IMR-90 (cell line): ENCODE measurements around the gene LCE2A. TPM values are rescaled to one million over a fixed set of nuclear protein-coding genes. Genes with fewer than 3 reads are reported as not detected.

Experiments
- ATAC-seq: fragments of 200-7000 bp; cut with Tn5 transposase; 2 replicates; pipeline ENCODE4 v1.9.1; 2020; ENCODE audit warnings: low read depth, mild to moderate bottlenecking, moderate library complexity
- BruUV-seq: library from RNA; stranded (reverse); fragments of 400-500 nt; replicated peaks from 2 replicates; lab custom pipeline; 2021; lab: Mats Ljungman, UMichigan
- CTCF ChIA-PET: fragments of 300-600 bp; formaldehyde crosslinking; extraction: SDS; loops from one replicate; lab custom pipeline; 2021; ENCODE audit warnings: antibody characterized with exemption; lab: Yijun Ruan, JAX
- POLR2A ChIA-PET: fragments of 300-600 bp; sonication (Branson Sonifier 250); formaldehyde crosslinking; loops from one replicate; lab custom pipeline; 2022; ENCODE audit warnings: antibody characterized with exemption; ENCODE audit not compliant: unreplicated experiment; lab: Charles Lee
- DNase-seq: peaks from one replicate; pipeline ENCODE4 v3.0.0; 2013
- H2AFZ ChIP-seq: replicated peaks from 2 replicates; pipeline ENCODE3; 2013; ENCODE audit warnings: low read length, mild to moderate bottlenecking; ENCODE audit not compliant: poor library complexity
- H2AK5ac ChIP-seq: 2 replicates; pipeline ENCODE4 v1.6.1; 2013; ENCODE audit warnings: low read depth, low read length, inconsistent platforms
- H2AK9ac ChIP-seq: replicated peaks from 2 replicates; pipeline ENCODE3; 2013; ENCODE audit warnings: mild to moderate bottlenecking, low read depth, low read length, moderate library complexity; ENCODE audit not compliant: poor library complexity
- H2BK120ac ChIP-seq: 2 replicates; pipeline ENCODE4 v1.6.1; 2013; ENCODE audit warnings: low read depth, low read length, inconsistent platforms
- H2BK15ac ChIP-seq: 3 replicates; pipeline ENCODE4 v1.6.1; 2013; ENCODE audit warnings: low read depth, low read length, inconsistent platforms
- H2BK20ac ChIP-seq: 2 replicates; pipeline ENCODE4 v1.6.1; 2013; ENCODE audit warnings: low read depth, mild to moderate bottlenecking, inconsistent platforms, low read length, moderate library complexity
- H2BK5ac ChIP-seq: 2 replicates; pipeline ENCODE4 v1.6.1; 2013; ENCODE audit warnings: mild to moderate bottlenecking, low read depth, low read length, inconsistent platforms; ENCODE audit not compliant: poor library complexity, severe bottlenecking
- H3K14ac ChIP-seq: replicated peaks from 2 replicates; pipeline ENCODE4 v1.6.1; 2013; ENCODE audit warnings: low read depth, low read length, inconsistent platforms
- H3K18ac ChIP-seq: 2 replicates; pipeline ENCODE4 v1.6.1; 2013; ENCODE audit warnings: low read depth, low read length, control low read depth
- H3K23ac ChIP-seq: 2 replicates; pipeline ENCODE4 v1.6.1; 2013; ENCODE audit warnings: low read depth, low read length, inconsistent platforms
- H3K27ac ChIP-seq: 2 replicates; pipeline ENCODE4 v1.5.1; 2013; ENCODE audit warnings: mild to moderate bottlenecking, control low read depth, low read length; ENCODE audit not compliant: insufficient read depth
- H3K27me3 ChIP-seq: 2 replicates; pipeline ENCODE4 v1.6.1; 2013; ENCODE audit warnings: low read length; ENCODE audit not compliant: control insufficient read depth, insufficient read depth
- H3K36me3 ChIP-seq: 2 replicates; pipeline ENCODE4 v1.6.1; 2013; ENCODE audit warnings: low read length, mixed read lengths; ENCODE audit not compliant: control insufficient read depth, insufficient read depth
- H3K4ac ChIP-seq: 2 replicates; pipeline ENCODE4 v1.6.1; 2013; ENCODE audit warnings: low read depth, low read length, inconsistent platforms
- H3K4me1 ChIP-seq: 2 replicates; pipeline ENCODE4 v1.6.1; 2013; ENCODE audit warnings: low read length, mixed read lengths; ENCODE audit not compliant: control insufficient read depth, insufficient read depth
- H3K4me2 ChIP-seq: 2 replicates; pipeline ENCODE4 v1.6.1; 2013; ENCODE audit warnings: low read depth, mild to moderate bottlenecking, control low read depth, low read length, moderate library complexity
- H3K4me3 ChIP-seq: 2 replicates; pipeline ENCODE4 v1.5.1; 2013; ENCODE audit warnings: low read depth, mild to moderate bottlenecking, control low read depth, low read length, moderate library complexity; ENCODE audit not compliant: insufficient read depth
- H3K56ac ChIP-seq: 2 replicates; pipeline ENCODE4 v1.6.1; 2013; ENCODE audit warnings: low read length, inconsistent platforms; ENCODE audit not compliant: insufficient read depth; ENCODE audit errors: extremely low read depth
- H3K79me1 ChIP-seq, 2 experiments: 2 replicates each; pipeline ENCODE4 v1.6.1; 2013; ENCODE audit warnings: low read length in 2 of 2, inconsistent platforms in 1 of 2, low read depth in 1 of 2
- H3K9ac ChIP-seq: 2 replicates; pipeline ENCODE4 v1.6.1; 2013; ENCODE audit warnings: low read depth, low read length, control low read depth
- H3K9me1 ChIP-seq: 2 replicates; pipeline ENCODE4 v1.6.1; 2013; ENCODE audit warnings: low read length, inconsistent platforms; ENCODE audit not compliant: insufficient read depth
- H3K9me3 ChIP-seq: 2 replicates; pipeline ENCODE4 v1.6.1; 2013; ENCODE audit warnings: low read length; ENCODE audit not compliant: control insufficient read depth, insufficient read depth
- H4K20me1 ChIP-seq: 2 replicates; pipeline ENCODE4 v1.6.1; 2013; ENCODE audit warnings: low read length, inconsistent platforms; ENCODE audit not compliant: insufficient read depth
- H4K5ac ChIP-seq: 2 replicates; pipeline ENCODE4 v1.6.1; 2013; ENCODE audit warnings: mild to moderate bottlenecking, low read depth, low read length, control low read depth
- H4K8ac ChIP-seq, 2 experiments: 2 replicates each; pipeline ENCODE4 v1.6.1; 2013; ENCODE audit warnings: low read depth in 2 of 2, low read length in 2 of 2, control low read depth in 1 of 2, inconsistent platforms in 1 of 2
- H4K91ac ChIP-seq: 2 replicates; pipeline ENCODE4 v1.6.1; 2013; ENCODE audit warnings: low read depth, low read length, inconsistent platforms; ENCODE audit not compliant: insufficient read depth
- BHLHE40 ChIP-seq: fragments of 150-350 bp; IDR thresholded peaks from 2 replicates; pipeline ENCODE4 v1.6.1; 2016; ENCODE audit warnings: mild to moderate bottlenecking, low read depth, low read length
- CHD1 ChIP-seq: IDR thresholded peaks from 2 replicates; pipeline ENCODE4 v1.6.1; 2012; ENCODE audit warnings: low read depth, low read length, improper control_type of control experiment
- MAZ ChIP-seq: IDR thresholded peaks from 2 replicates; pipeline ENCODE4 v1.6.1; 2012; ENCODE audit warnings: low read depth, mild to moderate bottlenecking, low read length, improper control_type of control experiment, moderate library complexity, borderline replicate concordance
- MXI1 ChIP-seq: IDR thresholded peaks from 2 replicates; pipeline ENCODE4 v1.6.1; 2012; ENCODE audit warnings: low read depth, mild to moderate bottlenecking, low read length, moderate library complexity, borderline replicate concordance
- RFX5 ChIP-seq: IDR thresholded peaks from 2 replicates; pipeline ENCODE4 v1.8.0; 2012; ENCODE audit warnings: low read depth, mild to moderate bottlenecking, low read length, moderate library complexity
- WGBS, 2 experiments: methylation state at CpG; one replicate each; pipeline versions ENCODE4 v1.1.5 to v1.1.7; 2013; ENCODE audit warnings: missing lambda C conversion rate in 2 of 2; ENCODE audit not compliant: insufficient read length in 1 of 2; ENCODE audit errors: extremely low coverage in 2 of 2; 5-methylcytosine and 5-hydroxymethylcytosine counted together
- dilution Hi-C: fragments of 300-500 bp; cut with HindIII; formaldehyde crosslinking; loops from one replicate; pipeline ENCODE4 v1.14.3; 2018; ENCODE audit warnings: low sequenced_read_pairs; ENCODE audit not compliant: unreplicated experiment
- in situ Hi-C: fragments of 300-500 bp; cut with MboI; formaldehyde crosslinking; loops from 3 replicates; pipeline ENCODE4 v1.14.3; 2019; ENCODE audit warnings: low sequenced_read_pairs, inconsistent platforms, mixed read lengths
- intact Hi-C: fragments of 100-400 bp; cut with micrococcal nuclease; formaldehyde crosslinking; loops from 2 replicates; pipeline ENCODE4 v1.10.0; 2022
- polyA plus RNA-seq, 3 experiments: library from polyadenylated mRNA; depleted of rRNA; stranded (reverse); fragments of >200 nt; gene quantifications; 2 replicates each; pipeline ENCODE4 v1.2.3, GENCODE V29; 2012; ENCODE audit warnings: low replicate concordance in 1 of 3
- total RNA-seq: library from RNA; depleted of rRNA; stranded (reverse); fragments of >200 nt; gene quantifications from 2 replicates; pipeline ENCODE4 v1.2.3, GENCODE V29; 2012

LCE2A gene
- total and polyA plus RNA-seq, 2 of the 4 experiments (the other 2 are of a cell fraction) = 0.50 TPM; not detected in 1

- H2BK20ac ChIP-seq = no peak overlapping the region
- no peak overlapping the region for H3K56ac ChIP-seq
- ATAC-seq = no peak
- H2AK9ac ChIP-seq = no peak overlapping the region
- ChIA-PET CTCF (no interaction called here), POLR2A (no interaction called here)
- no peaks in the 10 kb centered on the region for H3K79me1 ChIP-seq
- no peak overlapping the region for H2BK120ac ChIP-seq
- no peak overlapping the region for H4K5ac ChIP-seq
- H3K27me3 ChIP-seq = no peaks in the 10 kb centered on the region
- no TSS peak for BruUV-seq
- dilution Hi-C loops (no loop called here), in situ Hi-C loops (no loop called here), intact Hi-C loops (no loop called here)
- no CpG with 5 or more reads among the region's 4 CpGs for WGBS, 2 experiments
- H2AFZ ChIP-seq = peak overlapping the region; percentile 32
- no peak overlapping the region for H2BK15ac ChIP-seq
- no peaks in the 10 kb centered on the region for H3K9me1 ChIP-seq
- H3K23ac ChIP-seq = no peak overlapping the region
- H2AK5ac ChIP-seq = no peak overlapping the region
- no peak for DNase-seq
- no peaks in the 10 kb centered on the region for H4K20me1 ChIP-seq
- H3K18ac ChIP-seq = no peak overlapping the region
- no peaks in the 10 kb centered on the region for H3K9me3 ChIP-seq
- H4K8ac ChIP-seq = no peak overlapping the region
- no peak overlapping the region for H3K14ac ChIP-seq
- H3K4me3 ChIP-seq = no peak overlapping the region
- no peak overlapping the region for H3K9ac ChIP-seq
- no peaks in the 10 kb centered on the region; the same call in 1 of the 2 replicates for H3K4me1 ChIP-seq
- H3K4ac ChIP-seq = no peak overlapping the region
- no peak overlapping the region for H4K91ac ChIP-seq
- no peaks in the 10 kb centered on the region for H3K36me3 ChIP-seq
- no peak overlapping the region for H3K27ac ChIP-seq
- no peak overlapping the region; the same call in 1 of the 2 replicates for H3K4me2 ChIP-seq
- H2BK5ac ChIP-seq = no peak overlapping the region
- TF ChIP-seq MXI1 (no peak), CHD1 (no peak), MAZ (no peak), BHLHE40 (no peak), RFX5 (no peak)
Observed at GRCh38 chr1:152699746-152700145, 1.6 kb downstream of the LCE2A start.
